ENCODE results near the gene FAM9B.

FAM9B gene

GRCh38 chrX:9023293-9023692, 10.6 kb downstream of the FAM9B start:
- no peak for TF ChIP-seq GATA2 (IDR thresholded peaks at IDR 0.05; ENCODE audit: low read depth, low read length)
- no peak for TF ChIP-seq GATA3 (IDR thresholded peaks at IDR 0.05; ENCODE audit: low read depth, low read length)

DNA sequence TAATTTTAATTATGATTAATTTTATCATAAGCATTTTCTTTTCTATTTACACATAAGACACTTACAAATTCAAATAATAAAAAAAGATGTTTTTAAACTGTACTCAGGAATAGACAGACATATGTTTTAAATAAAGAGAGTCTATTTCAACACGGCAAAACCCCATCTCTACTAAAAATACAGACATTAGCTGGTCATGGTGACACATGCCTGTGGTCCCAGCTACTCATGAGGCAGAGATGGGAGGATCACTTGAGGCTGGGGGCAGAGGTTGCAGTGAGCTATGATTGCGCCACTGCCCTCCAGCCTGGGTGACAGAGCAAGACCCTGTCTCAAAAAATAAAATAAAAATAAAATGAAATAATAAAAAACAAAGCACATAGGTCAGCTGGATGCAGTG, 14.8 kb downstream of the FAM9B start:
- no peak for TF ChIP-seq GATA2 (IDR thresholded peaks at IDR 0.05; ENCODE audit: low read depth, low read length)
- TF ChIP-seq GATA3 (IDR thresholded peaks at IDR 0.05; ENCODE audit: low read depth, low read length): no peak

GRCh38 chrX:9003041-9003440, 30.9 kb downstream of the FAM9B start:
- no peak for TF ChIP-seq GATA3 (IDR thresholded peaks at IDR 0.05; ENCODE audit: low read depth, low read length)
- no peak for TF ChIP-seq GATA2 (IDR thresholded peaks at IDR 0.05; ENCODE audit: low read depth, low read length)

DNA sequence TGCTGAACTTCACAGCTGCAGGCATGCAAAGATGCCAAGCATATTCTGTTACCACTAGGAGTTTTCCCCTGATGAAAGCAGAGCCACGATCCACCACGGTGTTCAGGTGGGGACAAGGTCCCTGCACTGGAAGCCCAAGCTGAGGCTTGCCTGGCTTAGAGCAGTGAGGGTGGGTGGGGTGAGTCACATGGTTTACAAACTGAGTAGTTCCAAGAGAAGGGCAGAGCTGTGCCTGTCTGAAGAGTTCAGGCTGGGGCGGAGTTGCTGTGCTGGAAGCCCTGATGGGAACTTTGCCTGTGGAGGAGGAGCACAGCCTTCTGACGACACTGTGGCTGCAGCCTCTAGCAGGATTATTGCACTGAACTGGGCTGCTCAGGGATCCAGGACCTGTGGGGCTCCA, 45.5 kb downstream of the FAM9B start:
- no peak for TF ChIP-seq GATA3 (IDR thresholded peaks at IDR 0.05; ENCODE audit: low read depth, low read length)
- TF ChIP-seq GATA2 (IDR thresholded peaks at IDR 0.05; ENCODE audit: low read depth, low read length): no peak

DNA sequence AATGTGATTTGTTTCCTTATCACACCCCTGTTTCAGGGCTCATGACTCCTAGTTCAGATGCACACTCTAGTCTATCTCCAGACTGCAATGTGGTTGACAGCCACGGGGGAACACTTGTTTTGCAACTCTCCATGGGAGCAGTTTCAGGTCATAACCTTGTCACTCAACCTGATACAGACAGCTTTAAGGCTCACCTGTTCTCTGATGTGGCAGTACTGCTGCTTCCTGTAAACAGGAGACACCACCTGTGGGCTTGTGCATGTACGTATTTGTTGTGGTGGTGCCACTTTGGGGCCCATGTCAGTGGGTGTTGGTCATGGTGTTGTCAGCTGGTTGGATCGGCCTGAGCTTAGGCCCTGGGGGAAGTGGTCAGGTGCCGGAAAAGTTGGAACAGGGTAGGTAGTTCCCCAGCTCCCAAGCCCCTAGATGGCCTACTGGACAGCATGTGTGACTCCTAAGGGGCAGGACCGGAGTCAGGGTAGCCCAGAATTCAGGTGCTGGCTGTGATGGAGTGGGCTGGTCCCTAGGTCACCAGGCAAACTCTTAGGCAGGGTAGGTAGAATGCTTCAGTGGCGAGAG, 46.2 kb downstream of the FAM9B start:
- TF ChIP-seq GATA3 (IDR thresholded peaks at IDR 0.05; ENCODE audit: low read depth, low read length): no peak
- TF ChIP-seq GATA2 (IDR thresholded peaks at IDR 0.05; ENCODE audit: low read depth, low read length): no peak

- TF ChIP-seq GATA2 (IDR thresholded peaks at IDR 0.05; ENCODE audit: low read depth, low read length) (no peak), GATA3 (IDR thresholded peaks at IDR 0.05; ENCODE audit: low read depth, low read length) (no peak)
Observed at GRCh38 chrX:8984231-8984630, 49.7 kb downstream of the FAM9B start.

DNA sequence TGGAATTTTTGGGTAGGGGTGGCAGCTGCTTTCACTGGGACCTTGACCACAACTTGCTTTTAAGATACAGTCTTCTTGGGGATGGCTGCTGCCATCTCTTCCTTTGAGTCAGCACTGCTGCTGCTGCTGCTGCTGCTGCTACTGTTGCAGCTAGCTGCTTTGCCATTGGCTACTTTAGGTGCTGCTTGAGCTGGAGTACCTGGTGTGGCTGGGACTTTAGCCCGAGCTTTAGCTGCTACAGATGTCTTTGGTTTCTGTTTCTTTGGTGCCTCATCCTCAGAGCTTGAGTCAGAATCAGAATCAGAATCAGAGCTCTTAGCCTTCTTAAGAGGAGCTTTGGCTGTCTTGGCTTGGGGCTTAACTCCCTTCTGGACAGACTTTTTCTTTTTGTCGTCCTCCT, 52.2 kb downstream of the FAM9B start:
- TF ChIP-seq GATA3 (IDR thresholded peaks at IDR 0.05; ENCODE audit: low read depth, low read length): no peak
- TF ChIP-seq GATA2 (IDR thresholded peaks at IDR 0.05; ENCODE audit: low read depth, low read length): no peak

DNA sequence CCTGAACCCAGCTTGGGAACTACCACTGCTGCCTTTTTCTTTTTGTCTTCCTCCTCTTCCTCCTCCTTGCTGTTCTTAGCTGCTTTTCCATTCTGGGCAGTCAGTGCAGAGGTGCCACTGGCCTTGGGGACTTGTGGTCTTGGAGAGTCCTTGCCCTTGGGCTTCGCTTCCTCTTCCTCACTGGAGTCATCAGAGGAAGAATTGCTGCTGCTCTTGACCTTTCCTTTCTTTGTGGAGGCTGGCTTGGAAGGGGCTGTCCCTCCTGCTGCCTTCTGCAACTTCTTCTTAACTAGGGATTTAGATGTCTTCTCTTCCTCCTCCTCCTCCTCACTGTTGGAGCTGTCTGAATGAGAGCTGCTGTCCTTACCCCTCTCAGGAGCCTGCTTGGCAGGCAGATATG, 53.2 kb downstream of the FAM9B start:
- TF ChIP-seq GATA3 (IDR thresholded peaks at IDR 0.05; ENCODE audit: low read depth, low read length) (no peak), GATA2 (IDR thresholded peaks at IDR 0.05; ENCODE audit: low read depth, low read length) (no peak)
